Testis (tissue), 2 donors: ENCODE measurements around the gene ABO.

Experiments
- POLR2A ChIP-seq: fragments of 450-650 bp; IDR thresholded peaks from one replicate; pipeline ENCODE4 v1.6.1; 2017; ENCODE audit warnings: antibody characterized with exemption, mild to moderate bottlenecking, moderate library complexity
- TF ChIP-seq, protein P1 (sequence below), 3 experiments: fragments of 450-650 bp in 2 of 3; fragments of 200-600 bp in 1 of 3; sonication (generic) in 1 of 3; IDR thresholded peaks; one replicate each; pipeline ENCODE4 v1.5.1; 2016 to 2019; ENCODE audit warnings: antibody characterized with exemption in 3 of 3, mild to moderate bottlenecking in 2 of 3, moderate library complexity in 1 of 3

DNA sequence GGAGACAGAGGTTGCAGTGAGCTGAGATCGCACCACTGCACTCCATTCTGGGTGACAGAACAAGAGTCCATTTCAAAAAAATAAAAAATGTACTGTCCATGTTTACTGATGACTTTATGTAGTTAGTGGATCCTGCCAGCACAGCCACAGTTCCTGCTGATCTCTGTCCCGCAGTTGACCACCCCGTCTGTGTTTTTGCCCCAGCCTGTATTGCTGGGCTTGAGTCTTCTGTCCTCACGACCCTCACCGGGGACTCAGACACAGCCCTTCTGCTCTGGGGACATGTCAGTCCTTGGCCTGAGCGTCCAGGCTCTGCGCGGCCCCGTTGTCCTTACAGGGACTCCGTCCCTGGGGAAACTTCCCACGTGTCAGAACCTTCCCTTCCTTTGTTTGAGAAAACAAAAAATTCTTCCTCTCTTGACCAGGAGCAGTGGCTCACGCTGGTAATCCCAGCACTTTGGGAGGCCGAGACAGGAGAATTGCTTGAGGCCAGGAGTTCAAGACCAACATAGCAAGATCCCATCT is 46.5 kb upstream of the ABO start:
- TF ChIP-seq, protein P1, sequence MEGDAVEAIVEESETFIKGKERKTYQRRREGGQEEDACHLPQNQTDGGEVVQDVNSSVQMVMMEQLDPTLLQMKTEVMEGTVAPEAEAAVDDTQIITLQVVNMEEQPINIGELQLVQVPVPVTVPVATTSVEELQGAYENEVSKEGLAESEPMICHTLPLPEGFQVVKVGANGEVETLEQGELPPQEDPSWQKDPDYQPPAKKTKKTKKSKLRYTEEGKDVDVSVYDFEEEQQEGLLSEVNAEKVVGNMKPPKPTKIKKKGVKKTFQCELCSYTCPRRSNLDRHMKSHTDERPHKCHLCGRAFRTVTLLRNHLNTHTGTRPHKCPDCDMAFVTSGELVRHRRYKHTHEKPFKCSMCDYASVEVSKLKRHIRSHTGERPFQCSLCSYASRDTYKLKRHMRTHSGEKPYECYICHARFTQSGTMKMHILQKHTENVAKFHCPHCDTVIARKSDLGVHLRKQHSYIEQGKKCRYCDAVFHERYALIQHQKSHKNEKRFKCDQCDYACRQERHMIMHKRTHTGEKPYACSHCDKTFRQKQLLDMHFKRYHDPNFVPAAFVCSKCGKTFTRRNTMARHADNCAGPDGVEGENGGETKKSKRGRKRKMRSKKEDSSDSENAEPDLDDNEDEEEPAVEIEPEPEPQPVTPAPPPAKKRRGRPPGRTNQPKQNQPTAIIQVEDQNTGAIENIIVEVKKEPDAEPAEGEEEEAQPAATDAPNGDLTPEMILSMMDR (IDR thresholded peaks at IDR 0.05): no peak
- no peak for TF ChIP-seq POLR2A
